ENCODE measurements around the gene DDX21.
"Not testable (repeated sequence)": the region's sequence is repeated elsewhere in the genome, so short reads cannot be mapped to it uniquely, and the experiment has no call there.

The DDX21 gene

DNA sequence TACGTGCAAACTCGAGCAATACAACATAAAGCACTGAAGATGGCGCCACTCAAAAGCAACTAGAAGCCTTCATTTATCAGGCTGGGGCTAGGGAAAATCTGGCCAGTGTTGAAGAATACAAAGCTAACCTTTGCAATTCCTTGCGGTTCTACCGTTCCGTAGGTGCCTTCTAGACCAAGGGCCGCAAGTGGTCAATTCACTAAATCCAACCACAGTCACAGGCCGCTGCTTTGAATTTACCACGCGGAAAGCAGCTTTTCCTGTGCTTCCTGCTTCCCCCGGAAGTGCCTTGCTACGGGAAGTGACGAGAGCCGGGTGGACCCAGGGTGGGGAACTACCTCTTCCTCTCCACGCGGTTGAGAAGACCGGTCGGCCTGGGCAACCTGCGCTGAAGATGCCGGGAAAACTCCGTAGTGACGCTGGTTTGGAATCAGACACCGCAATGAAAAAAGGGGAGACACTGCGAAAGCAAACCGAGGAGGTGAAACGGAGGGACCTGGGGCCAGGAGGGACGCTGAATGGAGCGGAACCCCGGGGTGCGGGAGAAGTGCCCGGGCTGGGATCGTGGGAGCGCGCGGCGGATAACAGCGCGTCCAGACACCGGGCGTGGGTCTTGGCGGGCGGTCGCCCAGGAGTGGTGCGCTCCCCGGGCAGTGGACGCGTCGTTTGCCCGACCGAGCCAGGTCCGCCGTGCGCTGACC is at the start of gene DDX21:
DDX21 (plus strand) TSS at position 339 of the 701 bp plus-strand sequence; CDS start at position 395, 56 bp downstream.
- DNase-seq, result peak; percentile 88

DNA sequence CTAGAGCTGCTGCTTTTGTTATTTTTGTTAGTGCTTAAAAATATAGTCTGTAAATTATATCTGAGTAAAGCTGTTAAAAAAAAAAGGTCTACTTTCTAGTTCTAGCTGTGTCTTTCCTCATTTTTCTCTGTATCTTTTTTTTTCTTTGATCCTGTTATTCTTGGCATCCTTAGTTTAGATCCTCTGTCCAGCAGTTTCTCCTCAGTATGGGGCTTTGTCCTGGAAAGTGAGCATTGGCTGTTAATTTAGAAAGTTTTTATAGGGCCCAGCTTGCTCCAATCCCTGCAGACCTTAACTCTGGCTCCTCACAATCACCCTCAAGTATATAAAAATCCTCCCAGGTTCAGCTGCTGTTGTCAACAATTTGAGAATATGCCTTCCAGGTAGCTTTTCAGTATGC is 31.4 kb upstream of the DDX21 start:
- no peak for DNase-seq

DNA sequence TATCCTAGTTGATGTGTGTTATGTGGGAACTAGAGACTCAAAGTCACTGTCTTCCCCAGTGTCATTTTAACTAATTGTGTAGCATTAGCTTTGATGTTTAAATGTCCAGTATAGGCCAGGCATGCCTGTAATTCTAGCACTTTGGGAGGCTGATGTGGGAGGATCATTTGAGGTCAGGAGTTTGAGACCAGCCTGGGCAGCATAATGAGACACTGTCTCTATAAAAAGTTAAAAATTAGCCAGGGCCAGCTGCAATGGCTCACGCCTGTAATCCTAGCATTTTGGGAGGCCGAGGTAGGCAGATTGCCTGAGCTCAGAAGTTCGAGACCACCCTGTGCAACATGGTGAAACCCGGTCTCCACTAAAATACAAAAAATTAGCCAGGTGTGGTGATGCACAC is 30.5 kb upstream of the DDX21 start:
- no peak for DNase-seq

DNA sequence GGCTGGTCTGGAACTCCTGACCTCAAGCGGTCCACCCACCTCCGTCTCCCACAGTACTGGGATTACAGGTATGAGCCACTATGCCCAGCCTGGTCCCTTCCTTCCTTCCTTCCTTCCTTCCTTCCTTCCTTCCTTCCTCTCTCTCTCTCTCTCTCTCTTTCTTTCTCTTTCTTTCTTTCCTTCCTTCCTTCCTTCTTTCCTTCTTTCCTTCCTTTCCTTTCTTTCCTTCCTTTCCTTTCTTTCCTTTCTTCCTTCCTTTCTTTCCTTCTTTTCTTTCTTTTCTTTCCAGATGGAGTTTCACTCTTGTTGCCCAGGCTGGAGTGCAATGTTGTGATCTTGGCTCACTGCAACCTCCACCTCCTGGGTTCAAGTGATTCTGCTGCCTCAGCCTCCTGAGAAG is 26.8 kb upstream of the DDX21 start:
- not testable (repeated sequence) for DNase-seq

DNA sequence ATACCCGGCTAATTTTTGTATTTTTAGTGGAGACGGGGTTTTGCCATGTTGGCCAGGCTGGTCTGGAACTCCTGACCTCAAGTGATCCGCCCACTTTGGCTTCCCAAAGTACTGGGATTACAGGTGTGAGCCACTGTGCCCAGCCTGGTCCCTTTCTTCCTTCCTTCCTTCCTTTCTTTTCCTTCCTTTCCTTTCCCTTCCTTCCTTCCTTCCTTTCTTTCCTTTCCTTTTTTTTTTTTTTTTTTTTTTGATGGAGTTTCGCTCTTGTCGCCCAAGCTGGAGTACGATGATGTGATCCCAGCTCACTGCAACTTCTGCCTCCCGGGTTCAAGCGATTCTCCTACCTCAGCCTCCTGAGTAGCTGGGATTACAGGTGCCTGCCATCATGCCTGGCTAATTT is 26.1 kb upstream of the DDX21 start:
- not testable (repeated sequence) for DNase-seq

DNA sequence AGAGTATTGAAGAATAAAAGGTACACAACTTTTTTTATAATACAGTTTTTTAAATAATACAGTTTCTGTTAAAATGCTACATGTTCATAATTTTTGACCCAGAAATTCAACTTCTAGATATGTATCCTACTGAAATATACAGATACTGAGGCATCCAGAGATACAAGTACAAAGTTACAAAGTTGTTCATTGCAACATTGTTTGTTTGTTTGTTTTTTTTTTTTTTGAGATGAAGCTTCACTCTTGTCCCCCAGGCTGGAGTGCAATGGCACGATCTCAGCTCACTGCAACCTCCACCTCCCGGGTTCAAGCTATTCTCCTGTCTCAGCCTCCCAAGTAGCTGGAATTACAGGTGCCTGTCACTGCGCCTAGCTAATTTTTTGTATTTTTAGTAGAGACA is 23.1 kb upstream of the DDX21 start:
- DNase-seq, result not testable (repeated sequence)

DNA sequence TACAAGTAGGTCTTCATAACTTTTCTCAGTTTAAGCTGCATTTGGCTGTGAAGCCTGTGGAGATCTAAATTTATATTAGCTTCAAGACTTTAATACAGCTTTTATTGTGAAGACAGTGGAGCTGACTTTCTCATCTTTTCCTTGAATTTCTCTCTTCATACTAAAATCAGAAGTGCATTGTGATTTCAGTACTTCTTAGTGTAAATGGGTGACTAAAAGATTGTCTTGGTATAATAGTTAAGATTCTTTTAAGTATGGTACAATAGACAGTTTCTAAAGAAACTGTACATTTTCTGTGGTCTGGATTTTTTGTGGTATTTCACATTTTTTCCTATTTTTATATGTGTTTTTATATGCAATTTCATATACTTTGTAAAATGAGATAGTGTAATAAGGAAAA is 21.0 kb upstream of the DDX21 start:
- DNase-seq, result no peak

DNA sequence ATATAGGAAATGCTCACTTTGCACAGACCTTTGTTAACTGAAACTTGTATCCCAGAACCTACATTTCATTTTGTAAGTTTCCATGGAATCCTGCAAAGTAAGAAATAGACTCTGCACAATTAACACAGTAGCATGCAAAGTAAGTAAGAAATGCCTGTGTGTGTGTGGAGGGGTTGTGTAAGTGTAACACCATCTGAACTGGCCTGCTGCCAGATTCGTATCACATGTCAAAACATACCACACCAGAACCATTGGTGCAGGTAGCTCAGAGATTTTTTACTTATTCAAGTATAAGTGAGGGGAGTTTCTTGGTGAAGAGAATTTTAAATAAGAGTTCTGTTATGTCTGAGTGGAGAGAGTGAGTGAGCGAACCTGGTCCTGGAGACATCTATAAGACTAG is 17.9 kb upstream of the DDX21 start:
- no peak for DNase-seq

DNA sequence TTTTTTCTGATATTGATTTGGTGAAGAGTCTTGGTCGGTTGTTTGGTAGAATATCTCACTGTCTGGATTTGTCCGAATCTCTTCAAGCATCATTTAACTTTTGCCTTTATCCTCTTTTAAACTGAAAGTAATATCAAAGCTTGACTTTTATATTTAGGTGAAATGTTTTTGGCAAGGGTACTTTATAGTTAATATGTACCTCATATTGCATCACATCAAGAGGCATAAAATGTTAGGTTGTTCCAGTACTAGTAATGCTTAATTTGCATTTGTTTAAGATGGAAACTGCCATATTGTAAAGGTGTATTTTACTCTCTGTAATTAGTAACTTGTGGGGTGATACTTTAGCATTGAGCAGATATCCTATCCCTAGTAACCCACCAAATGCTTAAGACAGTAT is 17.1 kb upstream of the DDX21 start:
- no peak for DNase-seq

DNA sequence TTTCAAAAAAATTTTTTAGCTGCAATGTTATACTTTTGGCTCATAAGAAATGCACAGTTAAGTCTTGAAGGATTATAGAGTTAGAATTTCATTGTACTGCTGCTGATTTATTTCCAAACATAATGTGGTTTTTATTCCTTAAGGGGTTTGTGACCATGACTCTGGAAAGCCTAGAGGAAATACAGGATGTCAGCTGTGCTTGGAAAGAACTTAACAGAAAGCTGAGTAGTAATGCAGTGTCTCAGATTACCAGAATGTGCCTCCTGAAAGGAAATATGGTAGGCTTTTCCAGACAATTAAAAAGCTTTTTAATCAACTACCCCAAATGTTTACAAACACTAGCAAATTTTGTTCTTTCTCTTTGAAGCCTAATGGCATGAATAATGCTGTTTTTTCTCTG is 15.1 kb upstream of the DDX21 start:
- DNase-seq, result not testable (repeated sequence)

DNA sequence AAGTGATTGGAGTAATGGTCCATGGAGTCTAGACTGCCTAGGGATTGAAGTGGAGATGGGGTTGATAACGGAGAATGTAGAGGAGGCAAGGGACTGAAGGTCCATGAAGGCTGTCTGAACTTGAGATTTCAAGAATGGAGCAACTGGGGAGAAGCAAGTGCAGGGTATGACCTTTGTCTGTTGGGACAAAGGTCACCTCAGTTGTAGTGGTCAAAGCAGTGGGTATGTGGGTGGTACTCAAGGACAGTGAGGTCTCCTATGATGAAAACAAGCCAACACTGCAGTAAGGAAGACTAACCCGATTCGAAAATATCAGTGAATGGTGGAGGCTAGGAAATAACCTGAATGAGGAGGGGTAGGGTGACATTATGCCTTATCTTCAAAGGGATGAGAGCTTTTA is 5.4 kb upstream of the DDX21 start:
- no peak for DNase-seq

DNA sequence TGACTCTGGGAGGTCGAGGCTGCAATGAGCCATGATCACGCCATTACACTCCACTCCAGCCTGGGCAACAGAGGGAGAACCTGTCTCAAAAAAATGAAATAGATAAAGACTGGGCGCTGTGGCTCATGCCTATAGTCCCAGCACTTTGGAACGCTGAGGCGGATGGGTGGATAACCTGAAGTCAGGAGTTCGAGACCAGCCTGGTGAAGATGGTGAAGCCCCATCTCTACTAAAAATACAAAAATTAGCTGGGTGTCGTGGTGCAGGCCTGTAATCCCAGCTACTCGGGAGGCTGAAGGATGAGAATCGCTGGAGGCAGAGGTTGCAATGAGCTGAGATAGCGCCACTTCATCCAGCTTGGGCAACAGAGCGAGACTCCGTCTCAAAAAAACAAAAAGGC is 1.1 kb upstream of the DDX21 start:
- no peak for DNase-seq

DNA sequence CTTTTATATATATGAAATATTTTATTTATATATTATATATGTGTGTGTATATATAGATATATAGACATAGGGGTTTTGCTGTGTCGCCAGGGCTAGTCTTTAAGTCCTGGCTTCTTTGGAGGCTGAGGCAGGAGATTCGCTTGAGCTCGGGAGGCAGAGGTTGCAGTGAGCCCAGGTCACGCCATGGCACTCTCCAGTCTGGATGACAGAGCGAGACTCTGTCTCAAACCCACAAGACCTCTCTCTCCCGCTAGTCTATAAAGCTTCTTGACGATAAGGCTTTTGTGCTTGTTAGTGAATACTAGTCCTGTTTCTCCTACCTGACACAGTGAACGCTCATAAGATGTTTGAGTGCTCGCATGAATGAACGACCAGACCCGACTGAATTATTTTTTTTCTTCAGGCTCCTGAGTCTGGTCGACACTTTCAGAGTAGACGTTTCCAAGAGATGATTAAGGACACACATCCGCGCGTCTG is 577 bp upstream of the DDX21 start:
- no peak for DNase-seq

DNA sequence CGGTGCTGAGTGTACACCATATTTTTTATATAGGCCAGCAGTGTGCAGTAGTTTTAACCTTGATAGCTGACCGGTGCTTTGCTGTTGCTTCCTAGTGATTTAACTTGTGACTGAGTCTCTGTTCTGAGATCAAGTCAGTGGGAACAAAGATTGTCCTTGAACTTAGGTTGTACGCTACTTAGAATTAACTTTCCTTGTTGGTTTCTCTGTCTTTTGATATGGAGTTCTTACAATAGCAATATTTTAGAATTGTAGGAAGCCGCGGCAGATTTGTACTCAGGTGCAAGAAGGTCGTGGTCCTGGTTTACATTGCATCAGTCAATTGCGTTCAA is 1.3 kb downstream of the DDX21 start:
- DNase-seq, result no peak

DNA sequence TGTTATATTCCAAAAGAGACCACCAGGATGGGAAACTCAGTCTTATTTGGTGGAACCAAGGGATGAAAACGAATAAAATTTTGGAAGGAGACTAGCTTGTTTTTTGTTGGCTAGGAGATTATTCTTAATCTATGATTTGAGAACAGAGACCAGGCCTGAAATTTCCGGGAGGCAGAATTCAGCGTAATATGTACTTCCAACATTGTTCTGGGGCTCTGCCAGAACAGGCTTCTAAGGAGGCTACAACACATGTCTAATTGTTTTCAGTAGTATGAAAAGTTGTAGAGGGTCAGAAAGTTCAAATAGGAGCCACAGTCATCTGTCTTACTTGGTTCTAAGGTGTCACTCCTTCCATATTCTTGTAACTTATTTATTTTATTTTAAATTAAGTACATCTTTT is 1.7 kb downstream of the DDX21 start:
- DNase-seq, result no peak

DNA sequence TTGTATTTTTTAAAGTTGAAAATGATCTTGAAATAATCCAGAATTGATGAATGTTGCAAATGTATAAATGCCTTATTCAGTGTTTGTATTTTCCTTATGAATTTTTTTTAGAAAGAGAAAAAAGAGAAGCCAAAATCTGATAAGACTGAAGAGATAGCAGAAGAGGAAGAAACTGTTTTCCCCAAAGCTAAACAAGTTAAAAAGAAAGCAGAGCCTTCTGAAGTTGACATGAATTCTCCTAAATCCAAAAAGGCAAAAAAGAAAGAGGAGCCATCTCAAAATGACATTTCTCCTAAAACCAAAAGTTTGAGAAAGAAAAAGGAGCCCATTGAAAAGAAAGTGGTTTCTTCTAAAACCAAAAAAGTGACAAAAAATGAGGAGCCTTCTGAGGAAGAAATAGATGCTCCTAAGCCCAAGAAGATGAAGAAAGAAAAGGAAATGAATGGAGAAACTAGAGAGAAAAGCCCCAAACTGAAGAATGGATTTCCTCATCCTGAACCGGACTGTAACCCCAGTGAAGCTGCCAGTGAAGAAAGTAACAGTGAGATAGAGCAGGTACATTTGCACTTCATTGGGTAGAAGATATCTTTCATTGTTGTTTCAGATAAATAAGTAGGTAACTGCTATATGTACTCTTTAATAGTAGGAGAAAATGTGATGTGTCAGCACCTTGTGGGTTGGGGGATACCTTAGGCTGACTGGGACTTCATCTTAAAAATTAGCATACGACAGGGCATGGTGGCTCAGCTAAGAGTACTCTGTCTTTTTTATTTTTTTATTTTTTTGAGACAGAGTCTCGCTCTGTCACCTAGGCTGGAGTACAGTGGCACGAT is 3.9 kb downstream of the DDX21 start:
- DNase-seq, result no peak

DNA sequence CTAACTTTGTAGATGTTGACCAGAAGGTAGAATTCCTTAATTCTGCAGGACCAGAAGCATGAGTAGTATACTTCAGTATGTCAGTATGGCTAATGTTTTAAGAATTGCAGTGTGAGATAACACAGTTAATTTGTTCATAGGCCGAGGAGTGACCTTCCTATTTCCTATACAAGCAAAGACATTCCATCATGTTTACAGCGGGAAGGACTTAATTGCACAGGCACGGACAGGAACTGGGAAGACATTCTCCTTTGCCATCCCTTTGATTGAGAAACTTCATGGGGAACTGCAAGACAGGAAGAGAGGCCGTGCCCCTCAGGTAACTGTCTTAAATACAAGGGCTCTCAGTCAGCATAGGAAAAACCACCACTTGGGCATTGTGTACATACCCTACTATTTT is 7.2 kb downstream of the DDX21 start:
- no peak for DNase-seq

DNA sequence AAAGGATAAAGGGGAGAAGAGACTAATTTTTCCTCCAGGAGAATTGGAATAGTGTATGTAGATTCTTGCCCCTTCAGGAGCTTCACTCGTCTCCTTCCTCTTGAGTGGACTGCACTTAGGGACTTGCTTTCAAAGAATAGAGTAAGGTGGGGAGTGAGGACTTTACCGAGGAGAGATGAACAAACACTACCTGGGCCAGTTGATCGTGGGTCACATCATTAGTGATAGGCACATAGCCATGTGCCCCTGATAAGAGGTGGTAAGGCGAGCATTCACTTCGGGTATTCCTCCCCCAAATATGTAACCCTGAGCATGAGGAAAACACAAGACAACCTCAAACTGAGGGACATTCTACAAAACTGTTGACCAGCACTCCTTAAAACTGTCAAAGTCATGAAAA is 18.0 kb downstream of the DDX21 start:
- DNase-seq, result no peak

DNA sequence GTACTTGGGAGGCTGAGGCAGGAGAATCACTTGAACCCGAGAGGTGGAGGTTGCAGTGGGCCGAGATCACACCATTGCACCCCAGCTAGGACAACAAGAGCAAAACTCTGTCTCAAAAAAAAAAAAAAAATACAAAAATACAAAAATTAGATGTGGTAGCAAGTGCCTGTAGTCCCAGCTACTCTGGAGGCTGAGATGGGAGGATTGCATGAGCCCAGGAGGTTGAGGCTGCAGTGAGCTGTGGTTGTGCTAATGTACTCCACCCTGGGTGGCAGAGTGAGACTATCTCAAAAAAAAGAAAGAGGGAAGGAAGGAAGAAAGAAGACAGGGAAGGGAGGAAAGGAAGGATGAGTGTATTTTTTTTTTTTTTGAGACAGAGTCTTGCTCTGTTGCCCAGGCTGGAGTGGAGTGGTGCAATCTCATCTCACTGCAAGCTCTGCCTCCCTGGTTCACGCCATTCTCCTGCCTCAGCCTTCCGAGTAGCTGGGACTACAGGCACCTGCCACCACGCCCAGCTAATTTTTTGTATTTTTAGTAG is 20.0 kb downstream of the DDX21 start:
- not testable (repeated sequence) for DNase-seq

DNA sequence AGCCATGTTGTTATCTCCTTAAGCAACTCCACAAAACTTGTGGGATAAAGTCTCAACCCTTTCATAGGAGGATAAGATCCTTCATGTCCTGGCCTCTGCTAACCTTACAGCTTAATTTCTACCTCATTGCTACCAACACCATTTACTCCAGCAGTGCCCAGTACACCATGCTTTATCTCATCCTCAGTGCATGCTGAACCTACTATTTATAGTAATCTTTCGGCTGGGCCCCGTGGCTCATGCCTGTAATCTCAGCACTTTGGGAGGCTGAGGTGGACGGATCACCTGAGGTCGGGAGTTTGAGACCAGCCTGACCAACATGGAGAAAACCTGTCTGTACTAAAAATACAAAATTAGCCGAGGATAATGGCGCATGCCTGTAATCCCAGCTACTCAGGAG is 23.8 kb downstream of the DDX21 start:
- not testable (repeated sequence) for DNase-seq

DNA sequence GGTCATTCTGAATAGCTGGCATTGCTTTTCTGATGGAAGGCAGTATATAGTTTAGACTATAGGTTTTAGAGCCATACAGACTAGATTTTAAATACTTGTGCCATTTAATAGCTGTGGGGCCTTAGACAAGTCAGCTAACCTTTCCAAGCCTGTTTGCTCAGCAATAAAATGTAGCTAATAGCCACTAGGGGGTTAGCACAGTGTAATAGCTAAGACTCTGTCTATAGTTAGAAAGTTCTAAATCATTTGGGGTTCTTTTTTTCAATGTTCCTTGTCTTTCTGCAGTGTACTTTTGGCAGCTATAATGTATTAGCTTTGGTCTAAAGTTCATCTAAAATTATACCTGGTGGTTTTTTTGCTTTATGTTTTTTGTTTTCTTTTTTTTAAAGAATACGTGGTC is 25.1 kb downstream of the DDX21 start:
- DNase-seq, result no peak

DNA sequence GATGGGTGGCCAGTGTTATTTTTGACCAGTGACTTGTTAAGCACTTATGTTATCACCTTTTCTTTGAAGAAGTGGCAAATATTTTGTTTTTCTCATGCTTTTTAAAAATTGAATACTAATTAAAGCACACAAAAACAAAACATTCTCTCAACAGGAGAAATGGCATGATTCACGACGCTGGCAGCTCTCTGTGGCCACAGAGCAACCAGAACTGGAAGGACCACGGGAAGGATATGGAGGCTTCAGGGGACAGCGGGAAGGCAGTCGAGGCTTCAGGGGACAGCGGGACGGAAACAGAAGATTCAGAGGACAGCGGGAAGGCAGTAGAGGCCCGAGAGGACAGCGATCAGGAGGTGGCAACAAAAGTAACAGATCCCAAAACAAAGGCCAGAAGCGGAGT is 26.4 kb downstream of the DDX21 start:
- no peak for DNase-seq

DNA sequence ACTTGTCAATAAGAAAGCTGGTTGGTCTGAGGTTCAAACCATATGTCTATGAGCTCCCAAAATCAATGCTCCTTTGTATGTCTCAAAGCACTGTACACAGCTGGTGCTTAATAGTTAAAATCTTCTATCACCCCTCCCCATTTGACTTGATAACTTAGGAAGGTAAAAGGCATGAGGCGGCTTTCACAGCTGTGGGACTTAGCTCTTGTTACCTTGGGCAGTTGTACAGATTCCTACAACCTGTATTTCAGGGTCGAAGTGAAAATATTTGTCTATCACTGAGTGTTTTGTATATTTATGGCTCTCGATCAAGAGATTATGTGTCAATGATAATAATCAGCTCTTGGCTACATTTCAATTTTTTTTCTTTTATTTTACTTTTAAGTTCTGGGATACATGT is 31.6 kb downstream of the DDX21 start:
- DNase-seq, result no peak

Measured in 8988T (cell line).